Osteoblast (primary cell): ENCODE measurements around the gene TNIK. TPM values are rescaled to one million over a fixed set of nuclear protein-coding genes. Genes with fewer than 3 reads are reported as not detected.

Experiments
- DNase-seq: peaks from one replicate; pipeline ENCODE4 v3.0.0; 2011; ENCODE audit warnings: low spot score, mixed read lengths; ENCODE audit not compliant: insufficient read length; ENCODE audit errors: missing footprints
- H2AFZ ChIP-seq: 2 replicates; pipeline ENCODE4 v1.6.0; 2011; ENCODE audit warnings: mild to moderate bottlenecking, low read length
- H3K27ac ChIP-seq: 2 replicates; pipeline ENCODE4 v1.5.1; 2011; ENCODE audit warnings: mild to moderate bottlenecking, low read depth, low read length, moderate library complexity
- H3K27me3 ChIP-seq: 2 replicates; pipeline ENCODE4 v1.6.0; 2012; ENCODE audit warnings: mild to moderate bottlenecking, control low read depth, inconsistent platforms, low read length, moderate library complexity; ENCODE audit not compliant: insufficient read depth
- H3K36me3 ChIP-seq: 2 replicates; pipeline ENCODE4 v1.5.1; 2011; ENCODE audit warnings: mild to moderate bottlenecking, low read length, control low read depth, moderate library complexity; ENCODE audit not compliant: insufficient read depth
- H3K4me1 ChIP-seq: 2 replicates; pipeline ENCODE4 v1.5.1; 2011; ENCODE audit warnings: mild to moderate bottlenecking, low read length, control low read depth, moderate library complexity; ENCODE audit not compliant: insufficient read depth
- H3K4me2 ChIP-seq: 2 replicates; pipeline ENCODE4 v1.6.0; 2011; ENCODE audit warnings: mild to moderate bottlenecking, low read length; ENCODE audit not compliant: insufficient read depth
- H3K4me3 ChIP-seq: fragments of 200-600 bp; sonication (generic); 3 replicates; pipeline ENCODE4 v1.5.1; 2012; ENCODE audit warnings: mild to moderate bottlenecking, low read length, inconsistent platforms; ENCODE audit not compliant: insufficient read depth
- H3K79me2 ChIP-seq: 2 replicates; pipeline ENCODE4 v1.6.0; 2012; ENCODE audit warnings: mild to moderate bottlenecking, low read length, control low read depth, inconsistent platforms; ENCODE audit not compliant: insufficient read depth
- H3K9me3 ChIP-seq: 2 replicates; pipeline ENCODE4 v1.5.1; 2011; ENCODE audit warnings: low read depth, low read length, control low read depth
- H4K20me1 ChIP-seq: 2 replicates; pipeline ENCODE4 v1.6.0; 2012; ENCODE audit warnings: mild to moderate bottlenecking, low read length, control low read depth; ENCODE audit not compliant: insufficient read depth
- CTCF ChIP-seq: IDR thresholded peaks from 2 replicates; pipeline ENCODE4 v1.5.1; 2011; ENCODE audit warnings: mild to moderate bottlenecking, low read depth, low read length, moderate library complexity; ENCODE audit errors: extremely low read depth
- total RNA-seq: library from RNA; depleted of rRNA; stranded (reverse); fragments of >200 nt; gene quantifications from 2 replicates; pipeline ENCODE4 v1.2.3, GENCODE V29; 2012

TNIK gene
- total RNA-seq, 1 donor, result 7.6 TPM

- no peak for TF ChIP-seq CTCF
- Histone ChIP-seq H3K36me3 (no peaks in the 10 kb centered on the region), H3K4me2 (no peak overlapping the region), H4K20me1 (no peaks in the 10 kb centered on the region), H3K4me3 (no peak overlapping the region), H3K4me1 (peaks cover 15% of the 10 kb centered on the region), H2AFZ (no peak overlapping the region), H3K79me2 (no peaks in the 10 kb centered on the region), H3K9me3 (no peaks in the 10 kb centered on the region), H3K27ac (no peak overlapping the region), H3K27me3 (no peaks in the 10 kb centered on the region)
- no peak for DNase-seq
Measured at GRCh38 chr3:171255236-171255806, 204.9 kb downstream of the TNIK start.

- DNase-seq, result no peak
- H4K20me1 ChIP-seq, result no peaks in the 10 kb centered on the region
- no peak overlapping the region for H2AFZ ChIP-seq
- no peaks in the 10 kb centered on the region for H3K27me3 ChIP-seq
- TF ChIP-seq CTCF, result no peak
- no peak overlapping the region for H3K4me3 ChIP-seq
- no peak overlapping the region for H3K4me2 ChIP-seq
- no peaks in the 10 kb centered on the region for H3K9me3 ChIP-seq
- no peaks in the 10 kb centered on the region for H3K36me3 ChIP-seq
- H3K4me1 ChIP-seq, result peaks cover 15% of the 10 kb centered on the region
- H3K79me2 ChIP-seq, result no peaks in the 10 kb centered on the region
- H3K27ac ChIP-seq, result no peak overlapping the region
Measured at GRCh38 chr3:171254315-171254714, 205.9 kb downstream of the TNIK start.

- TF ChIP-seq CTCF, result no peak
- no peak overlapping the region for H3K27ac ChIP-seq
- H3K4me2 ChIP-seq, result no peak overlapping the region
- H3K9me3 ChIP-seq, result no peaks in the 10 kb centered on the region
- no peaks in the 10 kb centered on the region for H3K4me1 ChIP-seq
- DNase-seq, result no peak
- no peaks in the 10 kb centered on the region for H4K20me1 ChIP-seq
- H3K79me2 ChIP-seq, result no peaks in the 10 kb centered on the region
- H3K36me3 ChIP-seq, result no peaks in the 10 kb centered on the region
- H3K4me3 ChIP-seq, result no peak overlapping the region
- H2AFZ ChIP-seq, result no peak overlapping the region
- H3K27me3 ChIP-seq, result peaks cover 13% of the 10 kb centered on the region
Measured at GRCh38 chr3:171251835-171252234, 208.4 kb downstream of the TNIK start.

GRCh38 chr3:171250444-171250843, 209.8 kb downstream of the TNIK start:
- TF ChIP-seq CTCF, result no peak
- Histone ChIP-seq H3K4me2 (no peak overlapping the region), H3K9me3 (no peaks in the 10 kb centered on the region), H3K4me1 (no peaks in the 10 kb centered on the region), H2AFZ (no peak overlapping the region), H3K4me3 (no peak overlapping the region), H3K36me3 (no peaks in the 10 kb centered on the region), H4K20me1 (no peaks in the 10 kb centered on the region), H3K27ac (no peak overlapping the region), H3K27me3 (peaks cover 18% of the 10 kb centered on the region), H3K79me2 (no peaks in the 10 kb centered on the region)
- DNase-seq, result no peak
